NCI-H526 treated with DMSO at 0.1 percent for 48 hours (cell line): ENCODE data around the gene MAPK6.
A peak's percentile ranks its signal among the peaks of the same experiment; 100 is the strongest.

Source experiments
- DNase-seq: peaks from one replicate; lab custom pipeline; 2025; lab: John Stamatoyannopoulos, UW

Gene MAPK6

GRCh38 chr15:52103217-52104207, 84.5 kb downstream of the MAPK6 start:
- no peak for DNase-seq

- DNase-seq, result no peak
These were observed 85.5 kb downstream of the MAPK6 start for GRCh38 chr15:52104532-52105004.

- no peak for DNase-seq
These were observed 86.8 kb downstream of the MAPK6 start for GRCh38 chr15:52105846-52106245.

GRCh38 chr15:52106641-52107040, 87.6 kb downstream of the MAPK6 start:
- no peak for DNase-seq

GRCh38 chr15:52107238-52107637, 88.2 kb downstream of the MAPK6 start:
- no peak for DNase-seq

GRCh38 chr15:52109559-52110451, 90.8 kb downstream of the MAPK6 start:
- no peak for DNase-seq

GRCh38 chr15:52111517-52112202, 92.6 kb downstream of the MAPK6 start:
- no peak for DNase-seq

- peak; percentile 20 for DNase-seq
These were observed 93.3 kb downstream of the MAPK6 start for GRCh38 chr15:52112203-52112750.

GRCh38 chr15:52113235-52113634, 94.2 kb downstream of the MAPK6 start:
- no peak for DNase-seq

- no peak for DNase-seq
These were observed 94.7 kb downstream of the MAPK6 start for GRCh38 chr15:52113708-52114107.

GRCh38 chr15:52114261-52115055, 95.4 kb downstream of the MAPK6 start:
- no peak for DNase-seq

- no peak for DNase-seq
These were observed 96.8 kb downstream of the MAPK6 start for GRCh38 chr15:52115598-52116427.
